Ovary (tissue), 3 donors: ENCODE results near the gene ZNF552.

Experiments used
- POLR2A ChIP-seq: fragments of 450-650 bp; IDR thresholded peaks from one replicate; pipeline ENCODE4 v1.6.1; 2017; ENCODE audit warnings: antibody characterized with exemption, mild to moderate bottlenecking, moderate library complexity
- TF ChIP-seq, protein P1 (sequence below), 3 donors: fragments of 450-650 bp in 2 of 3; fragments of 200-600 bp in 1 of 3; IDR thresholded peaks; one replicate each; pipeline versions ENCODE4 v1.5.1 to v1.8.0; 2016 to 2022; ENCODE audit warnings: antibody characterized with exemption in 3 of 3, mild to moderate bottlenecking in 1 of 3
- donor health status: DM: no; HTN: no; CAD: no.

DNA sequence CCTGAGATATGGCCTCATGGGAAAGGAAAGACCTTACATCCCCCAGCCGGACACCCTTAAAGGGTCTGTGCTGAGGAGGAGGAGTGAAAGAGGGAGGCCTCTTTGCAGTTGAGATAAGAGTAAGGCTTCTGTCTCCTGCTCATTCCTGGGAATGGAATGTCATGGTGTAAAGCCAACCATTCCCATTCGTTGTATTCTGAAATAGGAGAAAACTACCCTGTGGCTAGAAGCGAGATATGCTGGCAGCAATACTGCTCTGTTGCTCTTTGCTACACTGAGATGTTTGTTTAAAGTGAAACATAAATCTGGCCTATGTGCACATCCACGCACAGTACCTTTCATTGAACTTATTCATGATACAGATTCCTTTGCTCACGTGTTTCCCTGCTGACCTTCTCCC, 14.6 kb upstream of the ZNF552 start:
- TF ChIP-seq, protein P1, sequence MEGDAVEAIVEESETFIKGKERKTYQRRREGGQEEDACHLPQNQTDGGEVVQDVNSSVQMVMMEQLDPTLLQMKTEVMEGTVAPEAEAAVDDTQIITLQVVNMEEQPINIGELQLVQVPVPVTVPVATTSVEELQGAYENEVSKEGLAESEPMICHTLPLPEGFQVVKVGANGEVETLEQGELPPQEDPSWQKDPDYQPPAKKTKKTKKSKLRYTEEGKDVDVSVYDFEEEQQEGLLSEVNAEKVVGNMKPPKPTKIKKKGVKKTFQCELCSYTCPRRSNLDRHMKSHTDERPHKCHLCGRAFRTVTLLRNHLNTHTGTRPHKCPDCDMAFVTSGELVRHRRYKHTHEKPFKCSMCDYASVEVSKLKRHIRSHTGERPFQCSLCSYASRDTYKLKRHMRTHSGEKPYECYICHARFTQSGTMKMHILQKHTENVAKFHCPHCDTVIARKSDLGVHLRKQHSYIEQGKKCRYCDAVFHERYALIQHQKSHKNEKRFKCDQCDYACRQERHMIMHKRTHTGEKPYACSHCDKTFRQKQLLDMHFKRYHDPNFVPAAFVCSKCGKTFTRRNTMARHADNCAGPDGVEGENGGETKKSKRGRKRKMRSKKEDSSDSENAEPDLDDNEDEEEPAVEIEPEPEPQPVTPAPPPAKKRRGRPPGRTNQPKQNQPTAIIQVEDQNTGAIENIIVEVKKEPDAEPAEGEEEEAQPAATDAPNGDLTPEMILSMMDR (IDR thresholded peaks at IDR 0.05), result no peak
- TF ChIP-seq POLR2A, result no peak
